ENCODE data around the gene ALG2. TPM values are rescaled to one million over a fixed set of nuclear protein-coding genes. Genes with fewer than 3 reads are reported as not detected.
"Not testable (repeated sequence)": the region's sequence is repeated elsewhere in the genome, so short reads cannot be mapped to it uniquely, and the experiment has no call there.

ALG2 gene
- total RNA-seq, 6 experiments from 2014 or later, result 26.2 to 32.6 (median 27.7) TPM

GRCh38 chr9:99239341-99240060, 17.8 kb upstream of the ALG2 start:
- ATAC-seq (peak; percentile 92 to 99 (median 98)), DNase-seq (peak; percentile 52 to 80 (median 78))
- H3K9me3 ChIP-seq, result no peaks in the 10 kb centered on the region
- H3K36me3 ChIP-seq, result no peaks in the 10 kb centered on the region
- H3K4me3 ChIP-seq, result no peak overlapping the region
- intact Hi-C loops (cut with DNase I), result no loop called here
- no peaks in the 10 kb centered on the region for H3K27me3 ChIP-seq
- TF ChIP-seq CTCF (IDR thresholded peaks at IDR 0.05) (no peak), POLR2A (IDR thresholded peaks at IDR 0.05) (no peak)
- peaks cover 0 to 10% (median 0%) of the 10 kb centered on the region in 4 donors for H3K4me1 ChIP-seq
- H3K27ac ChIP-seq, result peak overlapping the region in 1 of 3 donors; percentile 52
- 31% methylated on average over 6 of the region's 6 CpGs for WGBS (ENCODE audit: insufficient coverage, low coverage, low lambda C conversion rate, missing lambda C conversion rate)

GRCh38 chr9:99238331-99238730, 16.6 kb upstream of the ALG2 start:
- Histone ChIP-seq H3K9me3 (no peaks in the 10 kb centered on the region), H3K36me3 (no peaks in the 10 kb centered on the region), H3K4me1 (peaks cover 0 to 10% (median 0%) of the 10 kb centered on the region in 4 donors), H3K27me3 (no peaks in the 10 kb centered on the region), H3K4me3 (no peak overlapping the region), H3K27ac (no peak overlapping the region)
- ATAC-seq (no peak), DNase-seq (no peak)
- TF ChIP-seq POLR2A (IDR thresholded peaks at IDR 0.05), result no peak
- TF ChIP-seq CTCF (IDR thresholded peaks at IDR 0.05), result no peak
- intact Hi-C loops (cut with DNase I), result no loop called here

- DNase-seq; H3K9me3 ChIP-seq; H3K27ac ChIP-seq; H3K4me3 ChIP-seq; H3K36me3 ChIP-seq; ATAC-seq; intact Hi-C loops (cut with DNase I); H3K27me3 ChIP-seq: not testable (repeated sequence)
- H3K4me1 ChIP-seq, result peaks cover 0 to 10% (median 0%) of the 10 kb centered on the region in 4 donors
- WGBS (ENCODE audit: insufficient coverage, low coverage, low lambda C conversion rate, missing lambda C conversion rate), result 97% methylated on average over 4 of the region's 4 CpGs
Observed at GRCh38 chr9:99237849-99238248, 16.1 kb upstream of the ALG2 start.

GRCh38 chr9:99237356-99237755, 15.6 kb upstream of the ALG2 start:
- Histone ChIP-seq H3K27me3 (no peaks in the 10 kb centered on the region), H3K27ac (no peak overlapping the region), H3K4me3 (no peak overlapping the region), H3K4me1 (peaks cover 0 to 10% (median 0%) of the 10 kb centered on the region in 4 donors), H3K36me3 (peaks cover 0 to 2% (median 0%) of the 10 kb centered on the region in 4 donors), H3K9me3 (no peaks in the 10 kb centered on the region)
- DNase-seq (no peak), ATAC-seq (no peak)
- TF ChIP-seq CTCF (IDR thresholded peaks at IDR 0.05) (no peak), POLR2A (IDR thresholded peaks at IDR 0.05) (no peak)
- intact Hi-C loops (cut with DNase I), result no loop called here

- ATAC-seq (no peak), DNase-seq (no peak)
- no peak for TF ChIP-seq CTCF (IDR thresholded peaks at IDR 0.05)
- TF ChIP-seq POLR2A (IDR thresholded peaks at IDR 0.05), result no peak
- no peak overlapping the region for H3K27ac ChIP-seq
- H3K36me3 ChIP-seq, result peaks cover 0 to 14% (median 0%) of the 10 kb centered on the region in 4 donors
- 65% methylated on average over 7 of the region's 7 CpGs for WGBS (ENCODE audit: insufficient coverage, low coverage, low lambda C conversion rate, missing lambda C conversion rate)
- no peaks in the 10 kb centered on the region for H3K9me3 ChIP-seq
- H3K4me1 ChIP-seq, result peaks cover 0 to 10% (median 0%) of the 10 kb centered on the region in 4 donors
- no peaks in the 10 kb centered on the region for H3K27me3 ChIP-seq
- H3K4me3 ChIP-seq, result no peak overlapping the region
- intact Hi-C loops (cut with DNase I), result no loop called here
Observed at GRCh38 chr9:99235926-99236634, 14.3 kb upstream of the ALG2 start.
